Retina (tissue), 1 donor: Measurements from ENCODE around the gene NEURL3.
A peak's percentile ranks its signal among the peaks of the same experiment; 100 is the strongest.

Experiments used
- DNase-seq: peaks from one replicate; pipeline ENCODE4 v3.0.0-alpha.2; 2016

Gene NEURL3

DNA sequence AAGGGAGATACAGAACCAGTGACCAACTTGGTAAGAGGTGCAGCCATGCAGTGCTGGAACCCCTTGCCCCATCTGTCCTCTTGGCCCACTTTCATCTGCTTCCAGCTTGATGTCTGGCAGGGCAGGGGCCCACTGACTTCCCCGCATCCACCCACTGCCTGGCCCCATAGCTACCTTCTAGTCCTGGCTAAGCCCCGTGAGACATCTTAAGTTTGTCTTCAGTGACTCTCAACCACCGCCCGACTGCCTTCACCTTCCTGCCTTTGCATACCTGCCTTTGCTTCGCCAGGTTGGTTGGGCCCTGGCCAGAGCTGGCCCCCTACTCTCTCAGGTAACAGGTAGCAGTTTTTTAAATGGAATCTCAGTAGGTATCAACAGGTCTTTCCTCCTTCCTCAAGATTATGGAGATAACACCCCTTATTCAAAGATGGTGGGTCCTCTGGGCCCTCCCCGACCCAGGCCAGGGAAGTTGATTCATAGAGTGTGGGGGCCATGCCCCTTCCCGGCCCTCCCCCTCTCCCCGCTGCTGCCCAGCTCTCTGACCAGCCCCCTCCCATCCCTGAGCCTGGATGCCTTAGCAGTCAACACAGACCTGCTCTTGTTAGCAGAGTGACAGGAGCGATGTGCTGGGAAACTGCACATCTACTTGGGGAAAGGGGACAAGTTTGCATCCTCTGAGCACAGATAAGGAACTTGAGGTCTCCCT, 34.2 kb upstream of the NEURL3 start:
- no peak for DNase-seq

DNA sequence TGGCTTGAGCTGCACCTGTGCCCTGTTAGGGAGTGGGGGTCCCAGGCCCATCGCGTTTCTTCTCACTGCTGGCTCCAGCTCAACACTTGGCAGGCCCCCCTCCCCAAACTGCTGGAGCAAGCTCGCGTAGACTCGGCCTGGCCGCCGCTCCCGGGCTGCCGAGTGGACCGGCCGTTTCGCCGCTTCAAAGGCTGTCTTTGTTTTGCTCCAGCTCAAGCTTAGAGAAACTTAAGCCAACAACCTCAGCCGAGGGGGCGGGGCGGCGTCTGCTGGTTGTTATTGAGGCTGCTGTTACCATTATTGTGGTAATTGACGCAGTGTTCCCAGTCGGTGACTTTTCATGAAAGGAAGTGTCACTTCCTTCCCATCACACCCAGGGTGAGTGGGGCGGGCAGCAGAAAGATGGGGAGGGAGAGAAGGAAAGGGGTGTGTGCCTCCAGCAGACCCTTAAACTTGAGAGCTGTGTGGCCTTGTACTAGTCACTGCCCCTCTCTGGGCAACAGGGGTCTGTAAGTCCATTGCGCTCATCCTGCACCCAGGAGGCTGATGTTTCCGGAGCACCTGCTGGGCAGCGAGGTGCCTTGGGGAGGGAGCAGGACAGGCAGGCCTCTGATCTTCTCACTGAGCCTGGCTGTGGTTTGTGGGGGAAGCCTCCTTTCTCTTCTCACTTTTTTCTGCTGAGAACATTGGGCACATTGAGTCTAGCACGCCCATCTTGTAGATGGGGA, 33.5 kb upstream of the NEURL3 start:
- peak; percentile 75 for DNase-seq

DNA sequence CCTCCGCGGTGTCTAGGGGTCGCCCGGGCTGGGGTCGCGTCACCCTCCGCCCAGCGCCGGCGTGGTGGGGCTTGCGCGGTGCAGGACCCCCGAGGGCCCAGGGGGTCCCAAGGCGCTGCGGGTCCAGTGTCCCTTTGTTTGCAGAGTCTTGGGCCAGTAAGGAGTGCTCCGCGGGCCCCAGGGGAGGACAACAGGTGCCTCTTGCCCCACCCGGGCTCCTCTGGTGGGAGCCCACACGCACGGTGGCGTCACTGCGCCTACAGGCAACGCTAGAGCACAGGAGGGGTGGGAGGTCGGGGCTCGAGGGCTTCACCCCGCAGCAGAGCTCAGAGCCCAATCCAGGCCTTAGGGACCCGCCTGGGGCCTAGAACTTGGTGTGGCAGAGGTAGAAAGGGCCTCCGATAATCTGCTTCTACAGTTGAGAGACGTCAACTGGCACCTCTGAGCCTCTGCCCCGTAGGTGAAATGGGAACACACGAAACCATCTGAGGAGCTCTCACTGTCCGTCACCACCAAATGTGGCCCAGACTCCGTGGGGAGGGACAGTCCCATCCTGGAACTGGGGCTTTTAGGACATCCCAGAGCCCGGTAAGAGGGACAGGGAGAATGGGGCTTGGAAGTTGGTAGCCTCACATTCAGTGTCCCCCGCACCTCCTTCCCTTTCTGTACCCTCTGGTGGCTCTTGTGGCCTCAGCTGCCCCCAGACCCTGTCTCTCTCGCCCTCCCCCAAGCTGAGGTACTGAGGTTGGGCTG, 32.8 kb upstream of the NEURL3 start:
- DNase-seq, result no peak

DNA sequence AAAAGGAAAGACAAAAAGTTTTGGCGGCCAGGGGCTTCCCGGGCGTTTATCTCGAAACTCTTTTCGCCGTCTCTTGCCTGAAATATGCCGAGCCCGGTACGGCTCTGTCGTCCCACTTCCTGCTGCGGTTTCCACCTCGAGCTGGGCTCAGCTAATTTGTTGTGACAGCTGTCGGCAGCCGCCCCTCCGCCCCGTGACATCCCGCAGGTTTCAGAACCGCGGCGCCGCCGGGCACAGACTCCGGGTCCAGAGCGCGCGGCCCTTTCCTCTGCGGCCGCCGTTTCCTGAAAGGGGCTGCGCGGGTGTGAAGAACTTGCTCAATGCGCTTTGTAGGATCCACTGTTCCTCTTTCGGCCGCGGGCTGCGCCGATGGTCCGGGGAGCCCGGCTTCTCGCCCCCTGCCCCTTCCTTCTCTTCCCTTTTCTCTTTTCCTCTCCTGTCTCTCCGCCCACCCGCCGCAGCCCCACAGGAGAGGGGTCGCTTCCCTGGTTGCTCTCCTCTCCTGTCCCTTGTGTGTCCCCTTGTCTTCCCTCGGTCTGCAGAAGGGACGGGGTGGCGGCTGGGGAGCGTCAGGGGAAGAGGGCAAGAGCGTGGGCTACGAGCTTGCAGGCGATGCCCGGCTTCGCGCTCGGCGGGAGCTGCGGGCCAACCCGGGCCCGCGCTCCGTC, 32.0 kb upstream of the NEURL3 start:
- DNase-seq, result peak; percentile 84

DNA sequence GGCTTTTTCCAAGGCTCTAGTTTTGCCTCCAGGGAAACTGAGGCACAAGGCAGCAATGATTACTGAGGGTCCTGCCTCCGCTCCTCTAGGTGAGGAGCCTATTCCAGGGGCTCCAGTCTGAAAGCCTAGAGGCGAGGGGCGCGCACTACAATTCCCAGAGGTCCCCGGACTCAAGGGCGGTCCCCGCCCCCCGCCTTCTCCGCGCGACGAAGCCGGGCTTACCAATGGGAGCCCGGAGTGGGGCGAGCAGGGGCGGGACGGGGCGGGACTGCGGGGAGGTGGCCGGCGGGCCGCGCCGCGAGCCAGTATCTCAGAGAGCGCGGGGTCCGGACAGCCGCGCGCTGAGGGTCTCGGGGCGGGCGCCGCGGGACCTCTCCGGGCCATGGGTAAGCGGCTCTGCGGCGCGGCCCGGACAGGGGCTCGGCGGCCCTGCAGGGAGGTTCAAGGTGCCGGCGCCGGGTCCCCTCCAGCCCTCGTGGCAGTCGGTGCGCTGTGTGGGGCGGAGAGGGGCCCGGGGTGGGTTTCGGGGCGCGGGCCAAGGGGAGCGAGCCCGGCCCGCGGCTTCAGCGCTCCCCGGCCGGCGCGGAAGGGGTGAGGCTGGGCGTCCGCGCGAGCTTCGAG, 31.4 kb upstream of the NEURL3 start, which contains the start of gene ARID5A:
Gene ARID5A (plus strand): TSS at position 308 of the 621 bp plus-strand sequence. CDS start 75 bp downstream, at position 383.
- DNase-seq, result peak; percentile 86

DNA sequence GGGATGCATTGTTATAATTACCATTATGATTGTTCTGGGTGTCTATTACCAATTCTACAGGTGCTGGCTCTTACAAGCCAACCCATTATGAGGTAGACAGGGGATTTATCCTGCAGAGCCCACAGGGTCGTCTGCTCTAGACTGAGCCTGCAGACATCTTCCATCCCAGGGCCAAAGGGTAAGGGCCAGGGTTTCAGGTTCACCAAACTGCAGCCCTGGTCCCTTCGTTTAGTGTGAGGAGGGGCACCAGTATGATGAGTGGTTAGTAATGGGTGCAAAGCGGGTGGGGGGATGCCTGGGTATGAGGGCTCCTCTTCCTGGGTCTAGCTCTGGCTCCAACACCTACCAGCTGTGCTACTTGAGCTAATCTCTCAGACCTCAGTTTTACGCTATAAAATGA, 30.2 kb upstream of the NEURL3 start:
- no peak for DNase-seq

DNA sequence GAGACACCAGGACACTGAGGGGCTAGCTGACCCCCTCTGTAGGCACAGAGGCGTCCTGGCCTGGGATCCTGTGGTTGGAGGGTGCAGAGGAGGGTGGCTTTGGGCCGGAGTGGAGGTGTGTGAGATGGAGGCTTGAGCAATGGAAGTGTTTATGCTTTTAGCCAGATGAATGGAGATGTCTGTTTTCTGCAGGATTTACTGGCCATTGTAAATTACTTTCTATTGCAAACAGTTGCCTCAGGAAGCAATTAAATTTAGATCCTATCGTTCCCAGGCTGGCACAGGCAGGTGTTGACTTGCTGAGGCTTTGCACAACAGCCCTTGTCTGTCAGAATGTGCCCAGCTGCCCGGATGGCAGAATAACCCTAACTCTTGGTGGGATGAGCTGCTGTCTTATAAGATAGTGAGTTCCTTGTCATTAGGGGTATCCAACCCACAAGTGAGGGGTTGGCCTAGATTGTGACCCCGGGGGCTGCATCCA, 29.6 kb upstream of the NEURL3 start:
- DNase-seq, result no peak

DNA sequence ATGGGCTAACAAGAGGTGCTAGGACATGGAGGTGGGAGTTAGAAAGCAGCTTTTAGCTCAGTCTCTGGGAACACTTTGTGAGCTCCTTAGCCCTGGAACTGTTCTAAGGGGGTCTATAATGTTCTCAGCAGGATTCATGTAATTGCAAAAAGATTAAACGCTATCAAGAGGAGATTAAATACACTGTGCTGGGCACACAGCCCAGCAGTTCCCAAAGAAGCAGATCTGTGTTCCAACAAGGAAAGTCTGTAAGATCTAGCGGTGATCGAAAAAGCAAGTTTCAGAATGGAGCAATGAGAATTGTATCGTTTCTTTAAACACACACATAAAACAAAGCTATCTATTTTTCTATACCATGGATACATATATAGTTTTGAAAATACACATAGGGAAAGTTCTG, 29.0 kb upstream of the NEURL3 start:
- no peak for DNase-seq

DNA sequence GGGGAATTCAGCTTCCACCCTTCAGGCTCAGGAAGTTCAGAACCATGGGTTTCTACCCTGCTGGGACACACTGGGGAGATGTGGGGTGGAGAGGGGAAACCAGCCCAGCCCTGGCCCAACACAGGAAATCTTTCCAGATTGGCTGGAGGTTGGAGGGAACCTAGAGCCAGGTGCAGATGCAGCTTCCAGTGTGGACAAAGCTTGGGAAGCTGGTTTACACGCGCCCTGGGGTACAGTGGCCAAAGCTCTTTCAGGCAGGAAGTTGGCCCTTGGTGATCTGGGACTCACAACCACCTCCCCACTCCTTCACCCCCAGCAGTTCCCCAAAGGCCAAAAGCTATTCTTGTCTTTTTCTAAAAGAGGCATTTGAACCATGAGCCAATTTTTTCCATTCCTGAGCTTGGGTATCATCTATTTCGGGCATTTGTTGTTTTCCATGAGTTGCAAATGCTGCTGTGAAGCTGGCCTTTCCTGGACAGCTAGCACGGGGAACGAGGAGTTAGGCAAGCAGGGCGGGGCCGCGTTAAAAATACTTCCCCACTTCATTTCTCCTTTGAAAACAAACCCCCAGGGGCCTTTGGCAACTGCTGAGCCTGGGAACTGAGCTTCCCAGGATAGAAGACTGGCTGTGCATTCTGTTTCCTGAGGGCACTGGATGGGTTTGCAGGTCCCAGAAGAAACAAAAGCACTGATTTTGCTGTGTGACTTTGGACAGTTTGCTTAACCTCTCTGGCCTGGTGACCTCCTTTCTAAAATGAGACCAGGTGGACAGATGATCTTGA, 28.3 kb upstream of the NEURL3 start:
- DNase-seq, result no peak

DNA sequence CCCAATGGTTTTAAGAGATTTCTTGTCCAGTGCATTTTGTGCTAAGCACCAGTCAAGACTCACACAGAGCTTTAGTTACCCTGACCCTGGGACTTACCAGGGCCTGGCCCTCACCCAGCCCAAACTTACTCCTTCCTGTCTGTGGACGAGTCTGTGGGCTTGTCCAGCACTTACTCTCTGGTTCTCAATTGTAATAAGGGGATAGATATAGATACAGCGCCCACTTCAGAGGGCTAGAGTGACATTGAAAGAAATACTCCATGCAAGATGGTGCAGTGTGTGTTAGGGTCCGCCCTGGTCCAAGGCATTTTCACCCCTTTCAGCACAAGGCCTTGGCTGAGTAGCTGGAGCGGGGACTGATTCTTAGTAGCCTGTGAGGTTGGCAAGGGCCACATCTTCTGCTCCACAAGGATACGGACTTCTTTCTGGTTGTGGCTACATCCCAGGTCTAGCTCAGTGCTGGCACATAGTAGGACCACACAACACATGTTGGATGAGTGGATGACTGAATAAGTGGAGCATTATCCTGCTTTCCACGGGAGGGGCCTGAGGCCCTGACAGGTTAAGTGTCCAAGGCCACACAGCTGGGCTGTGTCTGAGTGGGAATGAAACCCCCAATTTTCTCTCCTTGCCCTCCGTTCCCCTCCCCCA, 27.6 kb upstream of the NEURL3 start:
- no peak for DNase-seq

DNA sequence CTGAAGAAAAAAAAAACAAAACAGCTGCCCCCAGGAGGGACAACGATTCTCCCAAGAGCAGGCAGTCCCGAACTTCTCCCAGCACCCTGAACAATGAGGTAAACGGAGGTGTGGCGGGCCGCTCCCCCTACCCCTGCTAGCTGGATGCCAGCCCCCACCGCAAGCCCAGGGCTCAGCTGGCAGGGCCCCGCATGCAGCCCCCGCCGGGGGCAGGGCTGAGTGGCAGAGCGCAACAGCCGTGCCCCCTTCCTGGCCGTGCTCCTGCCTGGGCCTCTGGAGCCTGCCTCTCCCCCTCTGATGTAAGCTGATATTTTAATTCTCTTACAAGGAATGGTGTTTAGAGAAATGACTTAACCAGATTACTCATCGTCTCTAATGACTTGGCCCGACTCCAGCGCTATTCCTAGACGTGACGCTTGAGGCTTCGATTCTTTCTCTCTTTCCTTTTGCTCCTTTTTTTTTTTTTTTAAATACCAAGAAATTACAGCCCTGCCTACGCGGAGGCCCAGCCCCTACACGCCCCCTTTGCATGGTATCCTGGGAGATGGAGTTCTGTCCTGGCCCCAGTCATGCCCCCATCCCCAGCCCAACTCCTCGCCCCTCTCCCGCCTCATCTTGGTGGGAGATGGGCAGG, 26.8 kb upstream of the NEURL3 start:
- DNase-seq, result peak; percentile 69

DNA sequence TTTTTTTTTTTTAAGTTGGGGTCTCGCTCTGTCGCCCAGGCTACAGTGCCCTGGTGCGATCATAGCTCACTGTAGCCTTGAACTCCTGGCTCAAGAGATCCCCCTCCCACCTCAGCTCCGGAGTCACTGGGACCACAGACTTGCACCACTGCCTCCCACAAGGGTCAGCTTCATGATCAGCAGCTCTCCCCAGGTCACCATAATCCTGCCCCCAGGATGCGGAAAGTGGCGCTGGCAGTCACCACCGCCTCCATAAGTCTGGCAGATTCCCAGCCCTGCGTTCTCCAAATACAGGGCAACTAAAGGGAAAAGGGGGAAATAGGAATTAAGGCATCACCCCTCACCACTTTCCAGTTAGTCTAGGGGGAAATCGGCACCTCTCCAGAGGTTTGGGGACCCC, 26.2 kb upstream of the NEURL3 start:
- no peak for DNase-seq

DNA sequence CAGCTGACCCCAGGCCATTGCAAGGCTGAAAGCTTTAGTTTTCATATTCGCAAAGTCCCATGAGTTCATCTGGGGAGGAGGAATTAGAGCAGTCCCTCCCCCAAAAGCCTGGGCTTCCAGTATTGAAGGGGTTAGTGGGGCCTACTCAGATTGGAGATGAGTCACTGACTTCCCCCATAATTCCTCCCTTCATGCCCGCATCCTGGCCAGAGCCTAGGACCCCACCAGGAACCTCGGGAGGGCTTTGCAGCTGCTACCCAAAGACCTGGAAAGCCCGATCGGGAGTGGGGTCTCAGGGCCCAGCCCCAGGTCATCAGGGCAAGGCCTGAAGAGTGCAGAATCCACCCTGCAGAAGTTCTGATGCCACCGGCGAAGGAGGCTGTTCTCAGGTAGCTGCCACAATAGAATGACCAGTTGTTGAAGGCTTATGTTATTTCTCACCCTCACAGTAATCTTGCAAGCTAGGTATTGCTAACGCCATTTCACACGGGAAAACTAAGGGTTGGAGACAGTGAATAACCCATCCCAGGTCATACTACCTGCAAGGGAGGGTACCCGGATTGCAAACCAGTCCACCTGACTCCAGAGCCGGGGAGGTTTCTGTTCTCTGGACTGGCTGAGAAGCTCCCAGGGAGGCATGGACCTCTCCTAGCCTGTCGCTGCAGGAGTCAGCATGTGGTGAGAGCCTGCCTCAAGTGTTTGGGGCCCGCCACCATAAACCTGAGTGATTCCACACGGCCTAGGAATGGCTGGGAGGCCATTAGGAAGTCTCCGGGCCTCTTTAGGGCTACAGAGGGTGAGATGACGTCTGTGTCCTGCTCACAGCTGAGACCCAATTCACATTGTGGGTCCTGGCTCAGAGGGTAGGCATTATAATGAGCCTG, 25.6 kb upstream of the NEURL3 start:
- no peak for DNase-seq

DNA sequence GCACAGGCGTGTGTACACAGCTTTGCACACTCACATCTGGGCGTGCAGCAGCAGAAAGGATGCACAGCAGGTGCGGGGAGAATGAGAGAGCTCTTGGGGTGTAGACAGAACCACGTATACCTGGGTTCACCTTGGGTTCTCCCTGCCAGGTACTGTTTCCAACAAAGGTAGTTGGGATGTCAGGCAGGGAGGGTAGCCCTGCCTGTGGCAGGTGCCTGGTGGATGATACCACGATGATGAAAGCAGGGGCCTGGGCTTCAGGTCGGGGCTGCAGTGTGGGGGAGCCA, 24.9 kb upstream of the NEURL3 start:
- DNase-seq, result no peak

DNA sequence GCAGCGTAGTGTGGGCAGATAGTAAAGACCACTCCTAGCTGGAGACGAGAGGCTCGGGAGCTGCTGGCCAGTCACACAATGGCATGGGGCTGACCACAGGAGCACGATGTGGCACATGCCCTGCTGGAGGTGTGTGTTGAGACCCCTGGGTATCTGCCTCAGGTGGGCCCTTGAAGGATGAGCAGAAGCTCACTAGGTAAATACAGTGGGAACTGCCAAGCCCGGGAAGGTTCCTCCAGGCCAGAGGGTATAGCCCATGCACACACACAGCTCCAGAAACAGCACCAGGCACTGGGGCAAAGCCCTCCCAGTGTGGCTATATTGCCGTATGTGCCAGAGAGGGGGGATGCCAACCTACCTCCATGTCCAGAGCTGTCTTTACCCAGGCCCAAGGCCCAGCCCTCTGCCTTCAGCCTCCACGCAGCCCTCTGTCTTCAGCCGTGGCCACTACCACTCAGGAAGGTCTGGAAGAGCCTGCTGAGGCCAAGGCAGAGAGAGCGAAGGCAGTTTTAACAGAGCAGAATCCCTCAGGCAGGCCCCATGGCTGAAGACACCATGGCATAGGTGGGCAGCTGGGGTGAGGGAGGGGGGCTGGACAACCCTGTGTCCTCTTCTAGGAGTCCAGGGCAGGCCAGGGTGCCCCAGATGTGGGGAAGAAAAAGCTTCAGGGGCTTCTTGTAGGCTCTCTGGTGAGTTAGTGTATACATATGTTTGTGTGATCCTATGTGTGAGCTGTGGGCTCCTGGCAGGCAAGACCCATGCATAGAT, 24.4 kb upstream of the NEURL3 start:
- DNase-seq, result no peak

DNA sequence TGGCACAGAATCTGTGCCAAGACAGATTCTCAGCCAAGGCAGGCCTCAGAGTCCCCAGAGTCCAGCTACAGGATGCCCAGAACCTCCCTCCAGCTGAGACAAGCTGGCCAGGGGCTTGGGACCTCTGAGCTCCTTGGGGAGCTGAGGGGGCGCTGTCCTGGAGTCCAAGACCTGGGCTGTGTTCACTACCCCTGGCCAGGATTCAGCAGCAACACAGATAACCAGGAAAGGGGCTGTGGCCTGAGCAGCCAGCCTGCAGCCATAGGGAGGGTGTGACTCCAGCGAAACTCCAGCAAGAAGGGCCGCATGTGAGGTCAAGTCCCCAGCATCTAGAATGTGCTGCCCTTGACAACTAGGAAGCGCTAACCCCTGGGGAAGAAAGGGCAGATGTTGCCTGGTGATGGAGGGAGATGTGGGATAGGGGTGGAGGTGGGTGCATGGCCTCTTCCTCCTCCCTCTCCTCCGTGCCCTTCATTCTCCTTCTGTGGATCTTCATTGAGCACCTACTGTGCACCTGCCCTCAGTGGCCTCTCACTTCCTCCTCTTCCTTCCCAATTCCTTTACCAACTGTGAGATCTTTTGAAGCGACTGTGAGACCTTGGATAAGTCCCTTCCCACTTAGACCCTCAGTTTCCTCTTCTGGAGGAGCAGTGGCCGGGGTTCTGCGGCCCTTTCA, 23.7 kb upstream of the NEURL3 start:
- no peak for DNase-seq

DNA sequence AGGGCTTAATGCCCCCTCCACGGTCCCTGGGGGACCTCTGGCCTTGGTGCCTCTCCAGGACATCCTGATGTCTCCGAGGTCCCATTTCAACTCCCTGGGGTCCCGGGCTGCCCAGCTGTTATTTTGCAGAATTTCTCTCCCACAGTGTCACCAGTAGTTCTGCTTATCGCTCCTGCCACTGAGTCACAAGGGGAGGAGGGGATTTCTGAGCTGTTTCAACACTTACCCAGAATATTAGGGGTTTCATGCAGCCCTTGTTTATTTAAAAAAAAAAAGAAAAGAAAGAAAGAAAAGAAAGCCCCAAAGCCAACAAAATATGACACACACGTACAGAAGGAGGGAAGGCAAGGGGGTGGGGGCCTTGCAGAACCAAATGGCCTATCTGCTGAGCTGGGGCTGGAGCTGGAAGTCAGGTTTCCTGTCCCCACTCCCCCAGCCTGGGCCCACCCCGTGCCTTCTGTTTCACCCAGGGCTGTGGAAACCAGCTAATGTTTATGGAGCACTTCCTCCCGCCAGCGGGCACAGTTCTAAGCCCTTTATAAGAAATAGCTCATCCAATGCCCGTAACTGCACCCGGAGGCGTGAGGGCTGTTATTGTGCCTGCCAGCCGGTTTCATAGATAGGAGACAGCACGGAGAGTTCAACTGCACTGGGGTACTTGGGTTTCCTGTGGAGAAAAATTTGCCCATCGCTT, 23.0 kb upstream of the NEURL3 start:
- no peak for DNase-seq
